Vagina (tissue), 2 donors: ENCODE measurements around the gene EVC. TPM values are rescaled to one million over a fixed set of nuclear protein-coding genes. Genes with fewer than 3 reads are reported as not detected.
"Not testable (repeated sequence)": the region's sequence is repeated elsewhere in the genome, so short reads cannot be mapped to it uniquely, and the experiment has no call there.

Source experiments
- DNase-seq, 2 donors: peaks; one replicate each; pipeline ENCODE4 v3.0.0-alpha.2; 2017; ENCODE audit errors: extremely low spot score in 2 of 2
- H3K27ac ChIP-seq: fragments of 200-600 bp; sonication (generic); one replicate; pipeline ENCODE4 v1.5.1; 2019
- H3K27me3 ChIP-seq: fragments of 200-600 bp; sonication (generic); one replicate; pipeline ENCODE4 v1.5.1; 2019
- H3K36me3 ChIP-seq, 2 donors: fragments of 200-600 bp; sonication (generic); one replicate each; pipeline ENCODE4 v1.5.1; 2017 to 2019
- H3K4me1 ChIP-seq: fragments of 200-600 bp; sonication (generic); one replicate; pipeline ENCODE4 v1.5.1; 2019
- H3K4me3 ChIP-seq, 2 donors: fragments of 200-600 bp; sonication (generic); 1 replicate in 1 of 2; 2 replicates in 1 of 2; pipeline ENCODE4 v1.5.1; 2016 to 2019
- H3K9me3 ChIP-seq: fragments of 200-600 bp; sonication (generic); one replicate; pipeline ENCODE4 v1.5.1; 2019
- CTCF ChIP-seq, 3 experiments: fragments of 450-650 bp in 2 of 3; fragments of 200-600 bp in 1 of 3; sonication (generic) in 1 of 3; IDR thresholded peaks; one replicate each; pipeline ENCODE4 v1.5.1; 2017 to 2019; ENCODE audit warnings: antibody characterized with exemption in 3 of 3, mild to moderate bottlenecking in 2 of 3, moderate library complexity in 2 of 3
- POLR2A ChIP-seq, 2 donors: fragments of 450-650 bp; IDR thresholded peaks; one replicate each; pipeline ENCODE4 v1.6.1; 2017; ENCODE audit warnings: antibody characterized with exemption in 2 of 2, mild to moderate bottlenecking in 2 of 2, moderate library complexity in 2 of 2
- POLR2AphosphoS5 ChIP-seq, 2 donors: sonication (generic); formaldehyde crosslinking; IDR thresholded peaks; one replicate each; pipeline ENCODE4 v1.9.0; 2017; ENCODE audit warnings: antibody characterized with exemption in 2 of 2, mild to moderate bottlenecking in 2 of 2, low read depth in 1 of 2; ENCODE audit not compliant: insufficient read depth in 1 of 2
- intact Hi-C: fragments of 100-400 bp; cut with DNase I; formaldehyde crosslinking; loops from one replicate; pipeline ENCODE4 v1.15.1; 2023
- total RNA-seq: library from RNA; depleted of rRNA; stranded (reverse); fragments of >200 nt; gene quantifications from one replicate; pipeline ENCODE4 v1.2.3, GENCODE V29; 2016

EVC gene
- total RNA-seq, 1 donor from 2014 or later: 19.4 TPM

GRCh38 chr4:5851637-5852301, 140.8 kb downstream of the EVC start:
- intact Hi-C loops: no loop called here
- no peak for TF ChIP-seq CTCF (IDR thresholded peaks at IDR 0.05)
- no peak for TF ChIP-seq POLR2AphosphoS5 (IDR thresholded peaks at IDR 0.05; ENCODE audit: insufficient read depth in 1 of 2, low read depth in 1 of 2)
- no peak for TF ChIP-seq POLR2A (IDR thresholded peaks at IDR 0.05)
- Histone ChIP-seq H3K4me3 (no peak overlapping the region), H3K36me3 (no peaks in the 10 kb centered on the region), H3K9me3 (no peaks in the 10 kb centered on the region), H3K4me1 (no peaks in the 10 kb centered on the region), H3K27ac (no peak overlapping the region), H3K27me3 (no peaks in the 10 kb centered on the region)
- DNase-seq: no peak

GRCh38 chr4:5852523-5853202, 141.7 kb downstream of the EVC start:
- H3K36me3 ChIP-seq: no peaks in the 10 kb centered on the region
- no peak overlapping the region for H3K27ac ChIP-seq
- no peaks in the 10 kb centered on the region for H3K4me1 ChIP-seq
- no peak for TF ChIP-seq POLR2AphosphoS5 (IDR thresholded peaks at IDR 0.05; ENCODE audit: insufficient read depth in 1 of 2, low read depth in 1 of 2)
- no peak for TF ChIP-seq POLR2A (IDR thresholded peaks at IDR 0.05)
- TF ChIP-seq CTCF (IDR thresholded peaks at IDR 0.05): no peak
- H3K9me3 ChIP-seq: no peaks in the 10 kb centered on the region
- no peak for DNase-seq
- intact Hi-C loops: no loop called here
- no peaks in the 10 kb centered on the region for H3K27me3 ChIP-seq
- no peak overlapping the region for H3K4me3 ChIP-seq

- Histone ChIP-seq H3K27me3 (no peaks in the 10 kb centered on the region), H3K36me3 (no peaks in the 10 kb centered on the region), H3K27ac (no peak overlapping the region), H3K4me3 (no peak overlapping the region), H3K4me1 (no peaks in the 10 kb centered on the region), H3K9me3 (no peaks in the 10 kb centered on the region)
- TF ChIP-seq POLR2A (IDR thresholded peaks at IDR 0.05): no peak
- intact Hi-C loops: no loop called here
- DNase-seq: no peak
These were observed 143.9 kb downstream of the EVC start for GRCh38 chr4:5854929-5855328.

GRCh38 chr4:5856362-5856761, 145.4 kb downstream of the EVC start:
- H3K27ac ChIP-seq, H3K9me3 ChIP-seq, H3K27me3 ChIP-seq, H3K36me3 ChIP-seq, H3K4me3 ChIP-seq, intact Hi-C loops, DNase-seq, H3K4me1 ChIP-seq: not testable (repeated sequence)

- no peaks in the 10 kb centered on the region for H3K27me3 ChIP-seq
- TF ChIP-seq POLR2A (IDR thresholded peaks at IDR 0.05) (no peak), POLR2AphosphoS5 (IDR thresholded peaks at IDR 0.05; ENCODE audit: insufficient read depth in 1 of 2, low read depth in 1 of 2) (no peak), CTCF (IDR thresholded peaks at IDR 0.05) (no peak)
- no peak overlapping the region for H3K27ac ChIP-seq
- no peak overlapping the region for H3K4me3 ChIP-seq
- no peaks in the 10 kb centered on the region for H3K4me1 ChIP-seq
- H3K9me3 ChIP-seq: no peaks in the 10 kb centered on the region
- no peaks in the 10 kb centered on the region for H3K36me3 ChIP-seq
- DNase-seq: no peak
- intact Hi-C loops: no loop called here
These were observed 146.2 kb downstream of the EVC start for GRCh38 chr4:5857199-5857598.

GRCh38 chr4:5858020-5858769, 147.2 kb downstream of the EVC start:
- Histone ChIP-seq H3K36me3 (no peaks in the 10 kb centered on the region), H3K4me1 (no peaks in the 10 kb centered on the region), H3K27ac (no peak overlapping the region), H3K4me3 (no peak overlapping the region), H3K27me3 (no peaks in the 10 kb centered on the region), H3K9me3 (no peaks in the 10 kb centered on the region)
- no peak for TF ChIP-seq POLR2AphosphoS5 (IDR thresholded peaks at IDR 0.05; ENCODE audit: insufficient read depth in 1 of 2, low read depth in 1 of 2)
- TF ChIP-seq CTCF (IDR thresholded peaks at IDR 0.05): no peak
- no peak for TF ChIP-seq POLR2A (IDR thresholded peaks at IDR 0.05)
- intact Hi-C loops: no loop called here
- no peak for DNase-seq
